H9 (cell line): ENCODE data around the gene ANKRD34B. TPM values are rescaled to one million over a fixed set of nuclear protein-coding genes. Genes with fewer than 3 reads are reported as not detected.

Experiments
- DNase-seq: peaks from one replicate; pipeline ENCODE4 v3.0.0-alpha.2; 2017
- H2AFZ ChIP-seq: one replicate; pipeline ENCODE4 v1.6.1; 2013; ENCODE audit warnings: mild to moderate bottlenecking, low read length, control low read depth, moderate library complexity
- H2AK5ac ChIP-seq: 2 replicates; pipeline ENCODE4 v1.6.1; 2013; ENCODE audit warnings: low read length, control low read depth, mixed read lengths; ENCODE audit not compliant: insufficient read length
- H2BK120ac ChIP-seq: one replicate; pipeline ENCODE4 v1.6.1; 2013; ENCODE audit warnings: low read depth, mild to moderate bottlenecking, low read length, control low read depth, inconsistent platforms; ENCODE audit not compliant: poor library complexity, severe bottlenecking
- H2BK12ac ChIP-seq: 2 replicates; pipeline ENCODE4 v1.6.1; 2013; ENCODE audit warnings: low read length, control low read depth, mixed read lengths, low read depth; ENCODE audit not compliant: insufficient read length
- H2BK15ac ChIP-seq: 2 replicates; pipeline ENCODE4 v1.6.1; 2013; ENCODE audit warnings: low read depth, low read length, control low read depth
- H2BK20ac ChIP-seq: one replicate; pipeline ENCODE4 v1.6.1; 2013; ENCODE audit warnings: low read depth, mild to moderate bottlenecking, low read length, control low read depth, inconsistent platforms; ENCODE audit not compliant: poor library complexity, severe bottlenecking
- H2BK5ac ChIP-seq: 2 replicates; pipeline ENCODE4 v1.6.1; 2013; ENCODE audit warnings: low read length, control low read depth, mixed read lengths; ENCODE audit not compliant: insufficient read length
- H3K14ac ChIP-seq: 2 replicates; pipeline ENCODE4 v1.6.1; 2013; ENCODE audit warnings: low read length, control low read depth; ENCODE audit not compliant: insufficient read depth
- H3K18ac ChIP-seq: 2 replicates; pipeline ENCODE4 v1.6.1; 2013; ENCODE audit warnings: low read depth, mild to moderate bottlenecking, mixed read lengths, low read length, control low read depth; ENCODE audit not compliant: insufficient read length
- H3K23ac ChIP-seq: 2 replicates; pipeline ENCODE4 v1.6.1; 2013; ENCODE audit warnings: low read length, control low read depth, mixed read lengths, low read depth; ENCODE audit not compliant: insufficient read length
- H3K23me2 ChIP-seq: 2 replicates; pipeline ENCODE4 v1.6.1; 2013; ENCODE audit warnings: low read depth, mild to moderate bottlenecking, mixed read lengths, low read length, control low read depth; ENCODE audit not compliant: insufficient read length, poor library complexity, severe bottlenecking
- H3K27ac ChIP-seq: 2 replicates; pipeline ENCODE4 v1.5.1; 2013; ENCODE audit warnings: low read length, control low read depth, mixed read lengths, low read depth; ENCODE audit not compliant: insufficient read length
- H3K27me3 ChIP-seq: 2 replicates; pipeline ENCODE4 v1.6.1; 2013; ENCODE audit warnings: low read length, control low read depth, inconsistent platforms; ENCODE audit not compliant: insufficient read depth
- H3K4ac ChIP-seq: 2 replicates; pipeline ENCODE4 v1.6.1; 2013; ENCODE audit warnings: low read depth, mild to moderate bottlenecking, control low read depth, inconsistent platforms, low read length, moderate library complexity
- H3K4me1 ChIP-seq: 2 replicates; pipeline ENCODE4 v1.6.1; 2013; ENCODE audit warnings: low read length, control low read depth, inconsistent platforms; ENCODE audit not compliant: insufficient read depth
- H3K4me2 ChIP-seq: 2 replicates; pipeline ENCODE4 v1.6.1; 2013; ENCODE audit warnings: low read length, control low read depth, mixed read lengths; ENCODE audit not compliant: insufficient read length, insufficient read depth
- H3K56ac ChIP-seq: 2 replicates; pipeline ENCODE4 v1.6.1; 2013; ENCODE audit warnings: low read depth, mild to moderate bottlenecking, mixed read lengths, low read length, control low read depth; ENCODE audit not compliant: insufficient read length
- H3K79me1 ChIP-seq: 2 replicates; pipeline ENCODE4 v1.6.1; 2013; ENCODE audit warnings: low read depth, mild to moderate bottlenecking, moderate library complexity, low read length, control low read depth, inconsistent platforms; ENCODE audit not compliant: insufficient read depth, poor library complexity, severe bottlenecking
- H3K79me2 ChIP-seq: 2 replicates; pipeline ENCODE4 v1.6.1; 2013; ENCODE audit warnings: low read length, control low read depth, inconsistent platforms; ENCODE audit not compliant: insufficient read depth
- H3K9ac ChIP-seq: 2 replicates; pipeline ENCODE4 v1.6.1; 2013; ENCODE audit warnings: low read length, control low read depth, mixed read lengths; ENCODE audit not compliant: insufficient read length; ENCODE audit errors: extremely low read depth
- H3K9me3 ChIP-seq: one replicate; pipeline ENCODE4 v1.6.1; 2013; ENCODE audit warnings: low read depth, low read length, inconsistent platforms; ENCODE audit not compliant: control insufficient read depth
- H3T11ph ChIP-seq: one replicate; pipeline ENCODE4 v1.6.1; 2013; ENCODE audit warnings: mild to moderate bottlenecking, low read length, control low read depth, inconsistent platforms
- H4K20me1 ChIP-seq: one replicate; pipeline ENCODE4 v1.6.1; 2013; ENCODE audit not compliant: control insufficient read depth, insufficient read length, insufficient read depth
- H4K5ac ChIP-seq: 2 replicates; pipeline ENCODE4 v1.6.1; 2013; ENCODE audit warnings: low read depth, mild to moderate bottlenecking, mixed read lengths, low read length, control low read depth; ENCODE audit not compliant: insufficient read length
- H4K8ac ChIP-seq: replicated peaks from 2 replicates; pipeline ENCODE4 v1.6.1; 2013; ENCODE audit warnings: low read length, control low read depth, mixed read lengths, low read depth; ENCODE audit not compliant: insufficient read length
- H4K91ac ChIP-seq: 2 replicates; pipeline ENCODE4 v1.6.1; 2013; ENCODE audit warnings: low read depth, mild to moderate bottlenecking, moderate library complexity, mixed read lengths, low read length, control low read depth; ENCODE audit not compliant: insufficient read length
- H3K27ac Mint-ChIP-seq, 3 experiments: 2 replicates in 2 of 3; 3 replicates in 1 of 3; pipeline ENCODE4 v1.8.0; 2020 to 2021; ENCODE audit warnings: mixed read lengths in 3 of 3, mild to moderate bottlenecking in 1 of 3, moderate library complexity in 1 of 3
- H3K27me3 Mint-ChIP-seq: 2 replicates; pipeline ENCODE4 v1.8.0; 2021; ENCODE audit warnings: low read depth, mild to moderate bottlenecking, moderate library complexity, mixed read lengths
- H3K36me3 Mint-ChIP-seq, 3 experiments: 2 replicates in 2 of 3; 3 replicates in 1 of 3; pipeline ENCODE4 v1.8.0; 2020 to 2021; ENCODE audit warnings: low read depth in 3 of 3, mixed read lengths in 3 of 3; ENCODE audit not compliant: insufficient read depth in 1 of 3
- H3K4me1 Mint-ChIP-seq, 2 experiments: 2 replicates each; pipeline ENCODE4 v1.8.0; 2020; ENCODE audit warnings: mixed read lengths in 2 of 2
- H3K4me3 Mint-ChIP-seq, 2 experiments: 2 replicates in 1 of 2; 3 replicates in 1 of 2; pipeline ENCODE4 v1.8.0; 2020 to 2021; ENCODE audit warnings: mild to moderate bottlenecking in 2 of 2, mixed read lengths in 2 of 2, moderate library complexity in 1 of 2
- H3K9me3 Mint-ChIP-seq, 2 experiments: 2 replicates in 1 of 2; 3 replicates in 1 of 2; pipeline ENCODE4 v1.8.0; 2020; ENCODE audit warnings: mild to moderate bottlenecking in 2 of 2, mixed read lengths in 2 of 2, moderate library complexity in 1 of 2
- CTCF ChIP-seq: fragments of 200-600 bp; sonication (generic); conservative IDR thresholded peaks from 3 replicates; pipeline ENCODE4 v1.8.0; 2021; ENCODE audit warnings: antibody characterized with exemption, mild to moderate bottlenecking
- WGBS: extraction: QIAGEN DNeasy Blood & Tissue Kit; methylation state at CpG from one replicate; pipeline ENCODE4 v1.1.7; 2013; ENCODE audit warnings: missing lambda C conversion rate, low lambda C conversion rate, mixed read lengths; ENCODE audit not compliant: insufficient read length; ENCODE audit errors: extremely low coverage; 5-methylcytosine and 5-hydroxymethylcytosine counted together
- total RNA-seq: library from RNA; stranded (reverse); gene quantifications from 2 replicates; pipeline ENCODE4 v1.2.1, GENCODE V29; 2021

ANKRD34B gene
- total RNA-seq, 1 experiment from 2014 or later: 0.72 TPM

- no peak for TF ChIP-seq CTCF
- H3K56ac ChIP-seq: no peak overlapping the region
- no peak overlapping the region for H2BK12ac ChIP-seq
- no peak overlapping the region for H4K5ac ChIP-seq
- Mint-ChIP-seq H3K36me3 (no peaks in the 10 kb centered on the region), H3K4me3 (no peak overlapping the region), H3K4me1 (no peaks in the 10 kb centered on the region), H3K9me3 (peaks cover 0 to 3% of the 10 kb centered on the region in 2 experiments; a peak in 2 of 5 replicates), H3K27ac (no peak overlapping the region), H3K27me3 (no peaks in the 10 kb centered on the region; the same call in 1 of the 2 replicates)
- H3K9ac ChIP-seq: no peak overlapping the region
- H3K23ac ChIP-seq: no peak overlapping the region
- H3K9me3 ChIP-seq: no peaks in the 10 kb centered on the region
- H4K8ac ChIP-seq: no peak overlapping the region
- no peaks in the 10 kb centered on the region for H3K27me3 ChIP-seq
- H2BK5ac ChIP-seq: no peak overlapping the region
- H3K4ac ChIP-seq: no peak overlapping the region
- H2AFZ ChIP-seq: no peak overlapping the region
- H3K18ac ChIP-seq: no peak overlapping the region
- no peaks in the 10 kb centered on the region for H3K79me2 ChIP-seq
- no peak overlapping the region for H4K91ac ChIP-seq
- no peaks in the 10 kb centered on the region for H4K20me1 ChIP-seq
- no peak for DNase-seq
- WGBS: no CpG with 5 or more reads among the region's 3 CpGs
- no peak overlapping the region for H3K4me2 ChIP-seq
- H3K14ac ChIP-seq: no peak overlapping the region
- no peak overlapping the region for H2BK120ac ChIP-seq
- no peaks in the 10 kb centered on the region for H3K4me1 ChIP-seq
- no peak overlapping the region for H2AK5ac ChIP-seq
- no peaks in the 10 kb centered on the region for H3K23me2 ChIP-seq
- no peaks in the 10 kb centered on the region for H3K79me1 ChIP-seq
- H3K27ac ChIP-seq: no peak overlapping the region
- H3T11ph ChIP-seq: no peak overlapping the region
- no peak overlapping the region for H2BK15ac ChIP-seq
- no peak overlapping the region for H2BK20ac ChIP-seq
These were observed 28.7 kb downstream of the ANKRD34B start for GRCh38 chr5:80541392-80541791.
